Measurements from ENCODE around the gene KBTBD12.

KBTBD12 gene

GRCh38 chr3:127953091-127954035 lies 38.3 kb downstream of the KBTBD12 start:
- no peak for DNase-seq

DNA sequence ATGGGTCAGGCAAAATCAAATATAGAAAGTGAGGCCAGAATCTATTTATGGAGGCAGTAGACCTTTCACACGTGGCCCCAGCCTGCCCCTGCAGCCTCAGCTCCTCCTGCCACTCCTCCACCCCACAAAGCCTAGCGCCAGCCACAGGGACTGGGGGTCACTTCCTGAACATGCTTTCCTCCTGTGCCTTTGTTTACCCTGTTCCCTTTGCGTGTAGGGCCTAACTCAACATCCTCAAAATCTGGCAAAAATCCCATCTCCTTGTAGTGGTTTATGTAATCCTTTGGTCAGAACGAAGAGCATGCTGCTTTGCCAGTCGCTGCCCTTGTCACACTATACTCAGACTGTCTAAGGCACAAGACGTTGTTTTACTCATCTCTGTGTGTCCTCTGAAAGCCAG lies 39.6 kb downstream of the KBTBD12 start:
- DNase-seq = no peak

GRCh38 chr3:127955728-127956127 lies 40.7 kb downstream of the KBTBD12 start:
- DNase-seq = no peak

GRCh38 chr3:127959041-127959440 lies 44.0 kb downstream of the KBTBD12 start:
- no peak for DNase-seq

GRCh38 chr3:127959873-127960272 lies 44.8 kb downstream of the KBTBD12 start:
- no peak for DNase-seq

GRCh38 chr3:127960421-127960965 lies 45.5 kb downstream of the KBTBD12 start:
- no peak for DNase-seq

- DNase-seq = no peak
These were observed 46.1 kb downstream of the KBTBD12 start for GRCh38 chr3:127961124-127961523.

GRCh38 chr3:127961963-127962362 lies 46.9 kb downstream of the KBTBD12 start:
- no peak for DNase-seq

DNA sequence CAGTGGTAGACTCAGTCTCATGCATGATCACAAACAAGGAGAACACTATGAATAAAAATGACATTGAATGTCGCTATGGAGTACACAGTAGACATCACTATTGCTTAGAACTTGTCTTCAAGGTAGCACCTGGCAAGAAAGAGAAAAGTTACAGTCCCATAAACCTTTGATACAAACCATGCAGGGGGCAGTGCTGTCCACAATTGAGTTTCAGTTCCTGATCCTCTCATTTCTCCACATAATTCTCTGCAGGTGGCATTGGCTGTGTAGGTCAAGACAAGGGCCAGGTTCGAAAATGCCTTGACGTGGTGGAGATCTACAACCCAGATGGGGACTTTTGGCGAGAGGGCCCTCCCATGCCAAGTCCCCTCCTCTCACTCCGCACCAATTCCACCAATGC lies 47.9 kb downstream of the KBTBD12 start:
- DNase-seq = no peak

DNA sequence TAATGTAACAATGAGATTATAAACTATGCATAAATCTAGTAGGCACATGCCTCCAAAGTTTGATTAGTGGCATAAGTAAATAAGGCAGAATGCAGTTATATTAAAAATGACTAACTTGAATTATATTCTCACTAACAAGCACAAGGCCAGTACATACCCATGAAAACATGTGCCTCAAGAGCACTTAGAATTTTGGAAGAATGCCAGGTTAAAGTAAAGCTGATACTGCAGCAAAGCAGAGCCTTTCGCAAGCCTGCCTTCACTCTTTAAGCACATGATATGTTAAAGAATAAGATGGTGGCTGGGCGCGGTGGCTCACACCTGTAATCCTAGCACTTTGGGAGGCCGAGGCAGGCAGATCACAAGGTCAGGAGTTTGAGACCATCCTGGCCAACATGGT lies 49.0 kb downstream of the KBTBD12 start:
- no peak for DNase-seq

- no peak for DNase-seq
These were observed 49.8 kb downstream of the KBTBD12 start for GRCh38 chr3:127964816-127965215.

DNA sequence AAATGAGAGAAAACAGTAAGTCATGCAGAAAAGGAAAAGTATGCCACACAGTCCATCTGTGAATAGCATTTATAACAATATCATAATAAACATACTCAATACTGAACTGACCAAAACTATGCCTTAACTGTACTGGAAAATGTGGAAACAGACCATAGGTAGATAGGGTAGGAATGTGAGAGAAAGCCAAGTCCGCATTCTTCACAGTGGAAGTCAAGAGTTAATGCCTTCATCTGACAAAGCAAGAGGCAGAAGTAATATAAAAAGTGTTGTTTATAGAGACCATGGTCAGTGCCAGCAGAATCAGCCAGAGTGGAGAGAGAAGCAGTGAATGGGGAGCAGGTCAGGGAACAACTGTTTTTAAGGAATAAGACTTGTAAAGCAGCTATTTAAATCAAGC lies 52.3 kb downstream of the KBTBD12 start:
- DNase-seq = no peak

DNA sequence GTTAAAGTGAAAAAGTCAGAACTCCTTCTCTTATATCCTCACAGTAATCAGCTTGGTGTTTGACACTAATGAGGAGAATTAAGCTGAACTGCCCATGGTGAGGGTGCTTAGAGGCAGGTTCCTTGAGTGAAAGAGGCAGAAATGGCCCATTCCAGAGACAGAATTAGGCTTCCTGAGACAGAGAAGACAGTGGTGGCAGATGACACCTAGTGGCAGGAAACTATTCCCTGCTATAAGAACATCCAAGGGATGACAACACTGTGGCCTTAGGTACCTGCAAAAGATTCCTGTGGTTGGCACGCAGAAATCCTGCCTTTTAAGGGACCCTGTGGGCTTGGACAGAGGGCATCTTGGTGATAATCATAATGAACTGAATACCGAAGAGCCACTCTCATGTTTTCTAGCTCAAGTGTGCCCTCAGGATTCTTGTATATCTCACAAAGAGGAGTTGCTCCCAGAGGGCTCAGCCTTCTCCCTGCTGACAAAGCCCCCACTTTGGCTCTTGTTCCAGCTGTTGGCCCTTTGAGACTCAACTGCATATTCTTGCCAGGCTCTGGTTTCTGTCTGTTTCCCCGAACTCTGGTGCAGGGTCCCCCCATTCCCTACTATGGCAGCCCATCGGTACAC lies 56.0 kb downstream of the KBTBD12 start:
- DNase-seq = no peak

- no peak for DNase-seq
These were observed 59.2 kb downstream of the KBTBD12 start for GRCh38 chr3:127974226-127974625.

- no peak for DNase-seq
These were observed 60.4 kb downstream of the KBTBD12 start for GRCh38 chr3:127975153-127976029.

GRCh38 chr3:127978636-127979035 lies 63.6 kb downstream of the KBTBD12 start:
- DNase-seq = no peak

DNA sequence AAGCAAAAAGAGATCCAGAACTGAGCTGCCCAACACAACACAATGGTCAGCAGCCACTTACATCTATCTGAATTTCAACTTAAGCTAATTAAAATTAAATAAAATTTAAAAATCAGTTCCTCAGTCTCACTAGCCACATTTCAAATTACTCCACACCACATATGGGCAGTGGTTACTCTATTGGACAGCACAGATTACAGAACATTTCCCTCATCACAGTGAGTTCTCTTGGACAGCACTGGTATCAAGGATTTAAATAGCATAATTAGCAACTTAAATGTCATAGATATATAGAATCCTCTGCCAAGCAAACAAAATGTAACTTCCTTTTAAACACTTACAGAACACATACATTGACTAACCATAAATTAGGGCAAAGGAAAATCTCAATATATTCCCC lies 64.4 kb downstream of the KBTBD12 start:
- DNase-seq = no peak

DNA sequence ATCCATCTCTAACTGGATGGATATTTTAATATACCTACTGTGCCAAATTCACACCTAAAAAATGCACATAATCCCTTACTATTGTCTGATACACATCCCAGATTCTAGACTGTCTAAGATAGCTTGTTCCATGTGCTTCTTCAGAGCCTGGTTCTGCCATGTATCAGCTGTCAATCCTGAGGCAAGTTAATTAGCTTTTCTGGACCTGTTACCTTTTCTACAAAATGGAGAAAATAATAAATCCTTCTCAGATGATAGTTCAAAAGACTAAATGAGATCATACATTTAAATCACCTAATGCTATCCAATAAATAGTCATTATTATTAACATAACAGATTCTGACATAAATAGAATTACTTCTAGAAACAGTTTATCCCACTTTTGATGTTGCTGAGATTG lies 66.1 kb downstream of the KBTBD12 start:
- DNase-seq = no peak

DNA sequence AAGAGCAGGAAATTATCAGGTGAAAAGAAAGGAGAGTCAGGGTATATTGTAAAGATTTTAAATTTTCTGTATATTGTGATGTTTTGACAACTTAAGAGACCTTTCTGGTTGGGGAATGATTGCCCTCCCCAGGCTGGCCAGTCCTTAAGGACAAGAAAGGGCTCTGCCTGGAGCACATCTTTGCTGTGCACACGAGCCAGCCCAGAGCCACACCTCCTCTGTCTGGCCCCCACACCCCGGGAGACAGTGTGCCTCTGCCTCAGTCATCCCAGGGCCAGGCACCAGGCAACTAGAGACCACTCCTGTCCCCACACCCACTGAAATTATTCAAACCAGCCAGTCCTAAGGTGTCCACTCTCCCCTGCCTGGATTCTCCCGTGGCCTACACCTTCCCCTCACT lies 67.1 kb downstream of the KBTBD12 start:
- no peak for DNase-seq

DNA sequence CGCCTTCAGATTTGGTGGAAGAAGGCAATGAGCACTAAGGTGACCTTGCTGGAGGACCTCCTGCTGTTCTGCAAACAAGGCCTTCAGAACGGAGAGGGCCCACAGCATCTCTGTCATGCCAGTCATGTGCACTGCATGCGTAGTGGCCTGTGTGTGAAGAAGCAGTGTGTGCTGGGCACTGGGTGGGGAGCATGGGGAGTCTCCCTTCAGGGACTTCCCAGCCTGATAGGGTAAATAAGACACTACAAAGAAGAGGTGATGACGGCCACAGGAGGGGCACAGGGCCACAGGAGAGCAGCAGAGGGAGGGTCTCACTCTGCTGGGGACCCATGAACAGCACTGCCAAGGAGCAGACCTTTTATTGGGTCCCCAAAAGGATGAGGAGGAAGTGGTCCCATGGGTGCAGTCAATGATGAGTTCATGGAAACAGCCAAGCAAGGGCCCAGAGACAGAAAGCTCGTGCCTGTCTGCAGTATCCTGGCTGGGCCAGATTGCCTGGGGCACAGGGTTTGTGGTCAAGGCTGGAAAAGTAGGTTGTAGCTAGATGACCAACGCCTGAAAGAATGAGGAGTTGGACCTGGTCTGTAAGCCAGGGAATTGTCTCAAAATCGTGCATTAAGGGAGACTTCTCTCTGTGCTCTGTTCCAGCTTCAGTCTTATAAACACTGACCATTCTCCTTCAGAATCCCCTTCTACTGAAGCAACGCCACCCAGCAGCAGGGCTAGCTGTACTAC lies 69.4 kb downstream of the KBTBD12 start:
- no peak for DNase-seq

- DNase-seq = no peak
These were observed 70.2 kb downstream of the KBTBD12 start for GRCh38 chr3:127985216-127985615.

DNA sequence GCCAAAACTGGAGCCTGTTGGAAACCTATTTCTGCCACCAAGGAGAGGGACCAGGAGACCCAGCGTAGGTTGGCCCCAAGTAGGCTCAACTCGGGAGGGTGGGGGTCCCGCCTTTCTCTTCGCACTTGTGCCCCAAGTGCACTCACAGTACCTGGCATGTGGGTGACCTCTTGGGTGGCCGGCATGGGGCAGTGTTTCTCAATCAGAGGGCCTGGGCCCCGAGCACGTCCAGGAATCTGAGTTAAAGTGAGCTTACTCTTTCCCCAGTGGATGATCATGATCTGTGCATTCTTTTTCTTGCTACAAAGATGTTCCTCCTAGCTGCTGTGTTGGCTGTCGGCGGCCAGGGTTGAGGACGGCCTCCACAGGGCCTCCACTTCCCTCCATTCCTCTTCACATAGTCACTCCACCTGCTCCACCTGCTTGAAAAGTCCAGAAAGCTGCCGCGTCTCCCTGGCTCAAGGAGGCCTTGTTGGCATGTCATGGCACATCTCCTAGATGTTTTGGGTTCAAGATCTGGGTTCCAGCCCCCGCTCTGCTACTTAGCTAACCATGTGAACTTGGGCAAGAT lies 70.7 kb downstream of the KBTBD12 start:
- no peak for DNase-seq
